Loucy (cell line): Measurements from ENCODE around the gene ZNF12.

Experiments
- H2AFZ ChIP-seq: fragments of 200-600 bp; sonication (generic); 2 replicates; pipeline ENCODE4 v1.6.0; 2016; ENCODE audit warnings: antibody characterized with exemption, mild to moderate bottlenecking, low read length, moderate library complexity
- H3F3A ChIP-seq: fragments of 200-600 bp; 2 replicates; pipeline ENCODE4 v1.6.0; 2016; ENCODE audit warnings: antibody characterized with exemption, low read depth, mild to moderate bottlenecking
- H3K27me3 ChIP-seq: fragments of 200-600 bp; sonication (generic); 2 replicates; pipeline ENCODE4 v1.6.1; 2014; ENCODE audit warnings: low read length, mild to moderate bottlenecking; ENCODE audit not compliant: insufficient read depth, poor library complexity, severe bottlenecking
- H3K36me3 ChIP-seq: fragments of 200-600 bp; sonication (generic); 2 replicates; pipeline ENCODE4 v1.6.1; 2016; ENCODE audit warnings: low read length; ENCODE audit not compliant: insufficient read depth
- H3K4me1 ChIP-seq: fragments of 200-600 bp; sonication (generic); 2 replicates; pipeline ENCODE4 v1.5.1; 2014; ENCODE audit warnings: low read length, mild to moderate bottlenecking; ENCODE audit not compliant: insufficient read depth, poor library complexity, severe bottlenecking
- H3K4me2 ChIP-seq: fragments of 200-600 bp; sonication (generic); 2 replicates; pipeline ENCODE4 v1.6.0; 2014; ENCODE audit warnings: antibody characterized with exemption, low read length, low read depth, mild to moderate bottlenecking; ENCODE audit not compliant: poor library complexity, severe bottlenecking
- H3K4me3 ChIP-seq: fragments of 200-600 bp; sonication (generic); 2 replicates; pipeline ENCODE4 v1.5.1; 2014; ENCODE audit warnings: low read length, mild to moderate bottlenecking, mixed read lengths; ENCODE audit not compliant: poor library complexity, severe bottlenecking
- H3K79me2 ChIP-seq: fragments of 200-600 bp; sonication (generic); 2 replicates; pipeline ENCODE4 v1.6.1; 2014; ENCODE audit warnings: low read length; ENCODE audit not compliant: insufficient read depth
- H3K9ac ChIP-seq: fragments of 200-600 bp; sonication (generic); 2 replicates; pipeline ENCODE4 v1.6.0; 2014; ENCODE audit warnings: mild to moderate bottlenecking, low read depth, low read length, moderate library complexity; ENCODE audit not compliant: poor library complexity, severe bottlenecking
- H3K9me2 ChIP-seq: fragments of 200-600 bp; sonication (generic); replicated peaks from 2 replicates; pipeline ENCODE4 v1.6.1; 2016; ENCODE audit warnings: low read depth, low read length, mixed read lengths
- H3K9me3 ChIP-seq: fragments of 200-600 bp; sonication (generic); 2 replicates; pipeline ENCODE4 v1.6.1; 2014; ENCODE audit warnings: mild to moderate bottlenecking, antibody characterized with exemption, low read length, low read depth; ENCODE audit not compliant: insufficient read depth
- H4K20me1 ChIP-seq: fragments of 200-600 bp; sonication (generic); 2 replicates; pipeline ENCODE4 v1.6.0; 2014; ENCODE audit warnings: antibody characterized with exemption, low read length, mild to moderate bottlenecking; ENCODE audit not compliant: insufficient read depth, poor library complexity, severe bottlenecking
- EZH2phosphoT487 ChIP-seq: fragments of 200-600 bp; IDR thresholded peaks from 2 replicates; pipeline ENCODE4 v1.6.1; 2018; ENCODE audit warnings: antibody characterized with exemption, mild to moderate bottlenecking, moderate library complexity, borderline replicate concordance
- TF ChIP-seq, protein P1 (sequence below): fragments of 200-600 bp; sonication (generic); conservative IDR thresholded peaks from 2 replicates; pipeline ENCODE4 v1.5.1; 2014; ENCODE audit warnings: mild to moderate bottlenecking, antibody characterized with exemption, low read length

The ZNF12 gene

DNA sequence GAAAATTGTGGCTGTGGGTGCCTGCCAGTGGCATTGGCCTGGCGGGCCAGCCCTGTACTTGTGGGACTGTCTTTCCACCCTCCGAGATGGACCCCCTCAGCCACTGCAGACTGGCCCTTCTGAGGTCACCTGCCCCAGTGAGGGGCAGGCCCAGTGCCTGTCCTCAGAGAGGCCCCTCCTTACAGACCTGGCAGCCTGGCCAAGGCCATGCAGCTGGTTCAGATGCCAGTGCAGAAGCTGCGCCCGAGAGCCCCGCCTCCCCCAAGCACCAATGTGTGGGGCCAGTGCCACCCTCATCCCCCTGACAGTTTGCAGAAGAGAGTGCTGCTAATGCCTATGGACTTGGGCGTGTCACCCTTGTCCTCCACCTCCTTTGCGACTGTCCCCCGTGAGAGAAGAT lies 59.7 kb downstream of the ZNF12 start:
- H2AFZ ChIP-seq, result no peak overlapping the region
- H3K4me3 ChIP-seq, result no peak overlapping the region
- H3K9me2 ChIP-seq, result no peaks in the 10 kb centered on the region
- H3F3A ChIP-seq, result no peaks in the 10 kb centered on the region
- H3K9ac ChIP-seq, result no peak overlapping the region
- peaks cover 51% of the 10 kb centered on the region; the same call in 1 of the 2 replicates for H3K36me3 ChIP-seq
- H3K9me3 ChIP-seq, result no peaks in the 10 kb centered on the region
- no peaks in the 10 kb centered on the region for H3K4me1 ChIP-seq
- H3K4me2 ChIP-seq, result no peak overlapping the region
- peaks cover 3% of the 10 kb centered on the region for H4K20me1 ChIP-seq
- TF ChIP-seq EZH2phosphoT487, result no peak
- TF ChIP-seq, protein P1, sequence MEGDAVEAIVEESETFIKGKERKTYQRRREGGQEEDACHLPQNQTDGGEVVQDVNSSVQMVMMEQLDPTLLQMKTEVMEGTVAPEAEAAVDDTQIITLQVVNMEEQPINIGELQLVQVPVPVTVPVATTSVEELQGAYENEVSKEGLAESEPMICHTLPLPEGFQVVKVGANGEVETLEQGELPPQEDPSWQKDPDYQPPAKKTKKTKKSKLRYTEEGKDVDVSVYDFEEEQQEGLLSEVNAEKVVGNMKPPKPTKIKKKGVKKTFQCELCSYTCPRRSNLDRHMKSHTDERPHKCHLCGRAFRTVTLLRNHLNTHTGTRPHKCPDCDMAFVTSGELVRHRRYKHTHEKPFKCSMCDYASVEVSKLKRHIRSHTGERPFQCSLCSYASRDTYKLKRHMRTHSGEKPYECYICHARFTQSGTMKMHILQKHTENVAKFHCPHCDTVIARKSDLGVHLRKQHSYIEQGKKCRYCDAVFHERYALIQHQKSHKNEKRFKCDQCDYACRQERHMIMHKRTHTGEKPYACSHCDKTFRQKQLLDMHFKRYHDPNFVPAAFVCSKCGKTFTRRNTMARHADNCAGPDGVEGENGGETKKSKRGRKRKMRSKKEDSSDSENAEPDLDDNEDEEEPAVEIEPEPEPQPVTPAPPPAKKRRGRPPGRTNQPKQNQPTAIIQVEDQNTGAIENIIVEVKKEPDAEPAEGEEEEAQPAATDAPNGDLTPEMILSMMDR, result no peak
- no peaks in the 10 kb centered on the region for H3K27me3 ChIP-seq
- H3K79me2 ChIP-seq, result peaks cover 15% of the 10 kb centered on the region; the same call in 1 of the 2 replicates

DNA sequence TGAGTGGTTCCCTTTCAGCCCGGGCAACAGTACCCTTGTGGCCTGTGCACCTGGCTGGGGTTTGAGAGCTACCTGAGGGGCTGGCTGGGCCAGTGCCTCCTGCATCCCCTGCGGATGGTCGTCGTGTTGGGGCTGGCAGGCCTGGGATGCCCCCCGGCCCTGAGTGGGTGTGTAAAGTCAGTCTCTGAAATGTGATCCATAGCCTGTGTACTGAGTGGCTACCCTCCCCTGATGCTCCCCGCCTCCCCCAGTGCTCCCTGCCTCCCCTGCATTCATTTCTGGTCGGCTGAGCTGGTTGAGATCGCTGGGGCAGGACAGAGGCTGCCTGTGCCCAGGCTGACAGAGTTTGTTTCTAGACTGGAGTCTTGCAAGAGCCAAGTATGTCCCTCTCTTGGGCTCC lies 60.3 kb downstream of the ZNF12 start:
- H3K9me3 ChIP-seq, result no peaks in the 10 kb centered on the region
- TF ChIP-seq, protein P1, result no peak
- no peak for TF ChIP-seq EZH2phosphoT487
- no peaks in the 10 kb centered on the region for H3K9me2 ChIP-seq
- H3K4me2 ChIP-seq, result no peak overlapping the region
- H4K20me1 ChIP-seq, result peaks cover 4% of the 10 kb centered on the region
- no peak overlapping the region for H2AFZ ChIP-seq
- H3K9ac ChIP-seq, result no peak overlapping the region
- H3K36me3 ChIP-seq, result peaks cover 57% of the 10 kb centered on the region; the same call in 1 of the 2 replicates
- H3K4me1 ChIP-seq, result no peaks in the 10 kb centered on the region
- no peak overlapping the region for H3K4me3 ChIP-seq
- H3K27me3 ChIP-seq, result no peaks in the 10 kb centered on the region
- H3F3A ChIP-seq, result no peaks in the 10 kb centered on the region
- H3K79me2 ChIP-seq, result peaks cover 15% of the 10 kb centered on the region; the same call in 1 of the 2 replicates

DNA sequence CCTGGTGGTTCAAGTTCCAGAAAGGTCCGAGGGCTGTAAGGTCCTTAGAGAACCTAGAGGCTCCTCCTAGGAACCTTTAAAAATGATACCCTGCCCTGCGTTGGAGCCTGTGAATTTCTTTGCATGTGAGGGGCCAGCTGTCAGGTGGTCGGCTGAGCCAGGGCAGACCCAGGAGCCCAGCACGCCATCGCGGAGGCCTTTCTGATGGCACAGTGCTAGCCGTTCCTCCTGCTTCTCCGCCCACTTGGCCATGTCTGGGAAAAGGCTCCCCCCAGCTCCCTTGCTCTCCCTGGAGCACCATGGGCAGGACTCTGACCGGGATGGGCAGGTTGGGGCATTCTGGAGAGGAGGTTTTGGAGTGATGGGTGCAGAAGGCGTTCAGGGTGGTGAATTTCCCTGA lies 62.0 kb downstream of the ZNF12 start:
- H3K79me2 ChIP-seq, result peaks cover 32% of the 10 kb centered on the region; the same call in 1 of the 2 replicates
- H4K20me1 ChIP-seq, result peaks cover 21% of the 10 kb centered on the region
- no peak overlapping the region for H3K4me3 ChIP-seq
- peaks cover 6% of the 10 kb centered on the region for H3K4me1 ChIP-seq
- no peak for TF ChIP-seq EZH2phosphoT487
- TF ChIP-seq, protein P1, result no peak
- H3K9ac ChIP-seq, result no peak overlapping the region
- H3F3A ChIP-seq, result no peaks in the 10 kb centered on the region
- H2AFZ ChIP-seq, result no peak overlapping the region
- H3K27me3 ChIP-seq, result no peaks in the 10 kb centered on the region
- H3K36me3 ChIP-seq, result peaks cover 48% of the 10 kb centered on the region; the same call in 1 of the 2 replicates
- no peak overlapping the region for H3K4me2 ChIP-seq
- H3K9me2 ChIP-seq, result no peaks in the 10 kb centered on the region
- H3K9me3 ChIP-seq, result no peaks in the 10 kb centered on the region
